ENCODE results near the gene SCN3A.
A peak's percentile ranks its signal among the peaks of the same experiment; 100 is the strongest.

Gene SCN3A

GRCh38 chr2:165109915-165110314 lies 93.9 kb downstream of the SCN3A start:
- FAIRE-seq, result no peak

- no peak for FAIRE-seq
These were observed 97.9 kb downstream of the SCN3A start for GRCh38 chr2:165105926-165106325.

GRCh38 chr2:165087933-165088901 lies 115.6 kb downstream of the SCN3A start:
- FAIRE-seq, result peak; percentile 72

GRCh38 chr2:165086337-165086736 lies 117.5 kb downstream of the SCN3A start:
- peak; percentile 39 for FAIRE-seq

GRCh38 chr2:165083326-165083725 lies 120.5 kb downstream of the SCN3A start:
- no peak for FAIRE-seq

- FAIRE-seq, result no peak
These were observed 121.4 kb downstream of the SCN3A start for GRCh38 chr2:165082479-165082878.

- no peak for FAIRE-seq
These were observed 122.6 kb downstream of the SCN3A start for GRCh38 chr2:165081276-165081675.

- FAIRE-seq, result no peak
These were observed 124.4 kb downstream of the SCN3A start for GRCh38 chr2:165079432-165079831.

GRCh38 chr2:165078913-165079312 lies 124.9 kb downstream of the SCN3A start:
- no peak for FAIRE-seq

- FAIRE-seq, result no peak
These were observed 129.0 kb downstream of the SCN3A start for GRCh38 chr2:165074884-165075283.

- no peak for FAIRE-seq
These were observed 129.5 kb downstream of the SCN3A start for GRCh38 chr2:165074323-165074722.

GRCh38 chr2:165070076-165070475 lies 133.8 kb downstream of the SCN3A start:
- FAIRE-seq, result no peak

GRCh38 chr2:165069151-165069550 lies 134.7 kb downstream of the SCN3A start:
- FAIRE-seq, result no peak

GRCh38 chr2:165068487-165068757 lies 135.4 kb downstream of the SCN3A start:
- FAIRE-seq, result no peak

GRCh38 chr2:165067643-165068486 lies 136.0 kb downstream of the SCN3A start:
- FAIRE-seq, result peak; percentile 98

GRCh38 chr2:165064743-165065142 lies 139.1 kb downstream of the SCN3A start:
- no peak for FAIRE-seq

- FAIRE-seq, result no peak
These were observed 143.4 kb downstream of the SCN3A start for GRCh38 chr2:165060411-165060810.

- FAIRE-seq, result no peak
These were observed 145.2 kb downstream of the SCN3A start for GRCh38 chr2:165058476-165059265.

GRCh38 chr2:165057931-165058330 lies 145.9 kb downstream of the SCN3A start:
- no peak for FAIRE-seq

GRCh38 chr2:165057308-165057707 lies 146.5 kb downstream of the SCN3A start:
- no peak for FAIRE-seq

- no peak for FAIRE-seq
These were observed 147.3 kb downstream of the SCN3A start for GRCh38 chr2:165056564-165056963.

- FAIRE-seq, result no peak
These were observed 148.6 kb downstream of the SCN3A start for GRCh38 chr2:165055082-165055851.

Data from TTC549 (cell line).